Measurements from ENCODE around the gene SPDYE4.
"Not testable (repeated sequence)": the region's sequence is repeated elsewhere in the genome, so short reads cannot be mapped to it uniquely, and the experiment has no call there.

Gene SPDYE4

DNA sequence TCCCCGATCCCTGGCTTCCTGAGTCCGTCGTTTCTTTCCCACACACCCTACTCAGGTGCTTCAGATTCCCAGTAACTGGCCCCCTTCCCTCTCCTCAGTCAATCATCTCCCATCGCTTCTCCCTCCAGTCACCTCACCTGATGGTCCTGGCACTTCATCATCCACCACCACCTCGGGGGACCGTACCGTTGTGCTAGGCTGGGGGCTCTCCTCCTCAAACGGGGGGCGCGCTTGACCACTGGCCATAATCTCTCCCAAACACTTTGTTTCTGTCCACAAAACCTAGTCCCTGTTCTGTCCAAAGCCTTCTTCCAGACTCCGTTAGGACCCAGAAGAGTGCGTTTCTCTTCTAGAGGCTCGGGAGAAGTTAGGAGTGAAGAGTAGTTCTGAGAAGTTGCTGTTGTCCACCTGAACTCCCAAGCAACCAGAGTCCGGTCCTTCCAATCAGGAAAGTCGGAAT is at the start of gene SPDYE4:
Gene SPDYE4, minus strand, starts transcription at position 410 of the 460 bp plus-strand sequence. Its CDS starts 164 bp downstream, at position 246.
- Histone ChIP-seq H4K20me1 (ENCODE audit: insufficient read depth, low read length) (no peaks in the 10 kb centered on the region), H3F3A (ENCODE audit: insufficient read depth, low read length) (no peaks in the 10 kb centered on the region), H3K9ac (ENCODE audit: low read length) (no peak within 1 kb of the TSS), H3K4me1 (ENCODE audit: insufficient read depth, low read length, severe bottlenecking) (no peaks in the 10 kb centered on the region), H3K27ac (ENCODE audit: low read depth, low read length, poor library complexity, severe bottlenecking) (no peak within 1 kb of the TSS), H2AFZ (ENCODE audit: low read length) (no peak within 1 kb of the TSS), H3K4me2 (ENCODE audit: low read length) (no peak within 1 kb of the TSS), H3K9me3 (ENCODE audit: low read length) (no peaks in the 10 kb centered on the region), H3K9me2 (ENCODE audit: low read depth, low read length) (no peaks in the 10 kb centered on the region), H3K4me3 (ENCODE audit: low read depth, low read length, poor library complexity, severe bottlenecking) (no peak within 1 kb of the TSS), H3K79me2 (ENCODE audit: insufficient read depth, low read length) (no peaks in the 10 kb centered on the region), H3K36me3 (ENCODE audit: insufficient read depth, low read length) (no peaks in the 10 kb centered on the region), H3K27me3 (ENCODE audit: insufficient read depth, low read length) (no peaks in the 10 kb centered on the region; the same call in 1 of the 2 replicates)
- TF ChIP-seq CTCF (IDR thresholded peaks at IDR 0.05; ENCODE audit: low read length), result no peak
- no peak for TF ChIP-seq EZH2 (IDR thresholded peaks at IDR 0.05; ENCODE audit: borderline replicate concordance, low read length)

DNA sequence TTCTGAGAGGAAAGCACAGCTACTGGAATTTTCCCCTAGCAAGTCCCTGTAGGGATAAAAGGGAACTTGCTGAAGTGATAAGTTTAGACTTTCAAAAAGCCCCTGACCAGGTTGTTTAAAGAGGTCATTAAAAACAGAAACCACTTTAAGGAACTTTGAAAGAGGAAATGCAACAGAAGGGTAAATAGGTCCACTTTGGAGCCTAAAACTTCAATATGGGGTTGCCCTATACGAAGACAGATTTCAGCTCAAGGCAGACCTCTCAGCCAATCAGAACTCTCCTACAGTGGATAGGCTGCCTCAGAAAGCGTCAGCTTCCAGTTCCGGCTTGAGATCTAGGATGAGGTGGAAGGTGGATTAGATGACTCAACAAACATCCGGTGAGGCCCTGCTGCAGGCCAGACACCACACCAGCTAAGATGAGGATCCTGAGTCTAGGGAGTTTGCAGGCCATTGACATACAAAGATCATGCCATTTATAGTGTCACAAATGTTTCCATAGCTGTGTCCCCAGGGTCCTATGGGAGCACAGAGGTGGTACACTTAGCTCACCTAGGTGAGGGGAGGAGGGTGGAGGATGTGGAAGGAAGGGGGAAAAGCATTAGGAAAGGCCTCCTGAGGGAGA is 48.7 kb upstream of the SPDYE4 start:
- H3K4me2 ChIP-seq (ENCODE audit: low read length), result no peak overlapping the region
- H3K9ac ChIP-seq (ENCODE audit: low read length), result no peak overlapping the region
- H3K9me3 ChIP-seq (ENCODE audit: low read length), result no peaks in the 10 kb centered on the region
- H3K36me3 ChIP-seq (ENCODE audit: insufficient read depth, low read length), result no peaks in the 10 kb centered on the region
- H3K27ac ChIP-seq (ENCODE audit: low read depth, low read length, poor library complexity, severe bottlenecking), result no peak overlapping the region
- no peak overlapping the region for H3K4me3 ChIP-seq (ENCODE audit: low read depth, low read length, poor library complexity, severe bottlenecking)
- no peaks in the 10 kb centered on the region for H3K27me3 ChIP-seq (ENCODE audit: insufficient read depth, low read length)
- H4K20me1 ChIP-seq (ENCODE audit: insufficient read depth, low read length), result no peaks in the 10 kb centered on the region
- TF ChIP-seq EZH2 (IDR thresholded peaks at IDR 0.05; ENCODE audit: borderline replicate concordance, low read length) (no peak), CTCF (IDR thresholded peaks at IDR 0.05; ENCODE audit: low read length) (no peak)
- no peaks in the 10 kb centered on the region for H3F3A ChIP-seq (ENCODE audit: insufficient read depth, low read length)
- H3K4me1 ChIP-seq (ENCODE audit: insufficient read depth, low read length, severe bottlenecking), result no peaks in the 10 kb centered on the region
- H3K79me2 ChIP-seq (ENCODE audit: insufficient read depth, low read length), result no peaks in the 10 kb centered on the region
- no peaks in the 10 kb centered on the region for H3K9me2 ChIP-seq (ENCODE audit: low read depth, low read length)
- H2AFZ ChIP-seq (ENCODE audit: low read length), result no peak overlapping the region

- no peaks in the 10 kb centered on the region for H3K9me3 ChIP-seq (ENCODE audit: low read length)
- no peak overlapping the region for H2AFZ ChIP-seq (ENCODE audit: low read length)
- H3K9ac ChIP-seq (ENCODE audit: low read length), result no peak overlapping the region
- TF ChIP-seq EZH2 (IDR thresholded peaks at IDR 0.05; ENCODE audit: borderline replicate concordance, low read length) (no peak), CTCF (IDR thresholded peaks at IDR 0.05; ENCODE audit: low read length) (no peak)
- no peaks in the 10 kb centered on the region for H3K4me1 ChIP-seq (ENCODE audit: insufficient read depth, low read length, severe bottlenecking)
- no peaks in the 10 kb centered on the region for H4K20me1 ChIP-seq (ENCODE audit: insufficient read depth, low read length)
- H3K79me2 ChIP-seq (ENCODE audit: insufficient read depth, low read length), result no peaks in the 10 kb centered on the region
- no peak overlapping the region for H3K4me2 ChIP-seq (ENCODE audit: low read length)
- H3K9me2 ChIP-seq (ENCODE audit: low read depth, low read length), result no peaks in the 10 kb centered on the region
- H3K36me3 ChIP-seq (ENCODE audit: insufficient read depth, low read length), result no peaks in the 10 kb centered on the region
- no peaks in the 10 kb centered on the region for H3F3A ChIP-seq (ENCODE audit: insufficient read depth, low read length)
- no peak overlapping the region for H3K27ac ChIP-seq (ENCODE audit: low read depth, low read length, poor library complexity, severe bottlenecking)
- H3K4me3 ChIP-seq (ENCODE audit: low read depth, low read length, poor library complexity, severe bottlenecking), result no peak overlapping the region
- H3K27me3 ChIP-seq (ENCODE audit: insufficient read depth, low read length), result no peaks in the 10 kb centered on the region
Measured at GRCh38 chr17:8806253-8806925, 48.0 kb upstream of the SPDYE4 start.

DNA sequence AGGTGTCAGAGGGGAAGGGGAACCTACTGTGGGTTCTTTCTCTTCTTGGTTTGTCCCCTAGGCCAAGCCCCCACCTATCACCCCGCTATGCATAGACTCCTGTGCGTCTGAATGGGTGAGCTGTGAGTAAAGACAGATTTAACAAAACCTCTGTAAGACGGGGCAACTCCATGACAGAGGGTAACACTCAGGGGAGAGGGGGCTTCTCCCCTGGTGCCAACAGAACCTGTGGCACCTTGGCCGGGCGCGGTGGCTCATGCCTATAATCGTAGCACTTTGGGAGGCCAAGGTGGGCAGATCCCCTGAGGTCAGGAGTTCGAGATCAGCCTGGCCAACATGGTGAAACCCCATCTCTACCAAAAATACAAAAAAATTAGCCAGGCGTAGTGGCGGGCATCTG is 47.0 kb upstream of the SPDYE4 start:
- H3K9me3 ChIP-seq (ENCODE audit: low read length); H3K9ac ChIP-seq (ENCODE audit: low read length): not testable (repeated sequence)

More for the DNA sequence above, 47.0 kb upstream of the SPDYE4 start:
- H3K27me3 ChIP-seq (ENCODE audit: insufficient read depth, low read length); H3K9me2 ChIP-seq (ENCODE audit: low read depth, low read length); H3K79me2 ChIP-seq (ENCODE audit: insufficient read depth, low read length); H3K27ac ChIP-seq (ENCODE audit: low read depth, low read length, poor library complexity, severe bottlenecking); H3K4me3 ChIP-seq (ENCODE audit: low read depth, low read length, poor library complexity, severe bottlenecking); H3K4me2 ChIP-seq (ENCODE audit: low read length); H2AFZ ChIP-seq (ENCODE audit: low read length); H4K20me1 ChIP-seq (ENCODE audit: insufficient read depth, low read length); H3K4me1 ChIP-seq (ENCODE audit: insufficient read depth, low read length, severe bottlenecking); H3F3A ChIP-seq (ENCODE audit: insufficient read depth, low read length); H3K36me3 ChIP-seq (ENCODE audit: insufficient read depth, low read length): not testable (repeated sequence)

Data from OCI-LY1 (cell line).